NCI-H2029 (cell line): ENCODE measurements around the gene NR6A1.
A peak's percentile ranks its signal among the peaks of the same experiment; 100 is the strongest.

Experiments used
- DNase-seq: peaks from one replicate; lab custom pipeline; 2025; lab: John Stamatoyannopoulos, UW

NR6A1 gene

DNA sequence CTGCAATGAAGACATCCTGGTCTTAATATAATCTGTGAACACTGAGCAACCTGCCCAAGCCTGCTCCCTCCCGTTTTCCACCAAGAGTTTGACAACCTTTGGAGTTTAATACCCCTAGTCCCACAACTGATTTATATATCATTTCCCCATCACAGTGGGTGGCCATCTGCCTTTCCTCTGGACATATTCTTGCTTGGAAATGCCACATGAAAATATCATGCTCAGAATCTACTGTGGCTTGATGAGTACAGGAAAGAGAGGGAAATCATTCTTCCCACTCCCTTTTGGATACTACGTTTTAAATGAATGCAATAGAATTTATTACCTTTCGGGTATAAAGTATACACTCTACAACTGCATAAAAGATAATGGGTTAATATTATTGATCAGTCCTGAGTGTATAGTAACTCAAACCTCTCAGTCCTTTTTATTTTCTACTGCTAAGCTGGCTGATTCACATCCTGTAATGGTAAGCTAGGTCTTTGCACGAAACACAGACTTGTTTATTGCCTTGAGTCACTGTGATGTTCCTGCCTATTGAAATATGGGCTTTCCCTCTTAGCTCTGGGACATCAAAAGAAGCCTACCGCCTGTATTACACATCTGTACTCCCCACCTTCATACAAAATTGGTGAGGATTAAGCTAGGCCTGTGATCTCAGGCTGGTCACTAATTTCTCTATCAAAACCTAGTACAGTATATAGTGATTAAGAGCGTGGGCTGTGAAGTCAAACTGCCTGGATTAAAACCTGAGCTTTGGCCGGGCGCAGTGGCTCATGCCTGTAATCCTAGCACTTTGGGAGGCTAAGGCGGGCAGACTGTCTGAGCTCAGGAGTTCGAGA, 196.4 kb downstream of the NR6A1 start:
- no peak for DNase-seq

DNA sequence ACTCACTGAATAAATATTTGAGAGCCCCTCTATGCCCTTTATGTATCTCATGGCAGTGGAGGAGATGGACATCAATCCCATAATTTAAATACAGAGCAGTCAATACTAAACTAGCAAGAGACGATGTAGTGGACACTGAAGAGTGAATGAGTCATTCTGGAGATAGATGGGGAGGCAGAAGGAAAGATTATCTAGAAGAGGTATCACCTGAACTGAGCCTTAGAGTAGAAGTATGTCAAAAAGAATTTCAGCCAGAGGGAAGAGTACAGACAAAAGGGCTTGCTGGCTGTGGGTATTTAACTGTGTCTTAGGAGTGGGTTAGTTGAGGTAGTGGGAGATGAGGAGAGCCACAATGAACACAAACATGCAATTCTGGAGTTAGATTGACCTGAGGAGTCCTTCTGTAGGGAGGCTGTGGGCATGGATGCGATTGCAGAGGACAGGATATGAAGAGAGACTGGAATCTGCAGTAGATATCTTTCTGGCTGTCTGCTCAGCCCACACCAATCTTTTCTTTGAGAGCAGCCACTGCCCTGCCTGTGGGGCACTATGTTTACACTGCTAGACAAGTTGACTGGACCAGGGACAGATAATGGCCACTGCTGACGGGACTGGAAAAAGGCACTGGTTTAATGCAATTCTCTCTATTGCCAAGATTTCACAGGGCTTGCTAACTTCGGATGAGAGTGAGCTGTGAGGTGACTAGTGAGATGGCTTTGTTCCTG, 200.0 kb downstream of the NR6A1 start:
- no peak for DNase-seq

DNA sequence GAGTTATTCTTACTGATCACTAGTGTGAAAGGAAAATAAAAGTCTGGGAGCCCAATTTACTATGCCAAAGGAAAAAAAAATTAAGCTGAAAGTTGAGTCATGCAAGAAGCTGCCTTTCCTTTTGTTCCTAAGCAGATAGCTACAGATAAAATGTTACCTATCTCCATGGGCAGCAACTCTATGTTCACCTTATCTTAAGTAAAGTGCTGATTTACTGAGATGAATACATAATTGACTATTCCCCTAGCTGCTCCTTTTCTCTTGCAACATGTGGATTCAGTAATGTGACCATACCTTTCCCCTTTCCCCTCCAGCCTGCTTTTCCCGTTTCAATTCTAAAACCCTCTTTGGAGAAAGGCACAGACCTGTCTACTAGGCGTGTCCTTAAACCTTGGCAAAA, 201.2 kb downstream of the NR6A1 start:
- no peak for DNase-seq

DNA sequence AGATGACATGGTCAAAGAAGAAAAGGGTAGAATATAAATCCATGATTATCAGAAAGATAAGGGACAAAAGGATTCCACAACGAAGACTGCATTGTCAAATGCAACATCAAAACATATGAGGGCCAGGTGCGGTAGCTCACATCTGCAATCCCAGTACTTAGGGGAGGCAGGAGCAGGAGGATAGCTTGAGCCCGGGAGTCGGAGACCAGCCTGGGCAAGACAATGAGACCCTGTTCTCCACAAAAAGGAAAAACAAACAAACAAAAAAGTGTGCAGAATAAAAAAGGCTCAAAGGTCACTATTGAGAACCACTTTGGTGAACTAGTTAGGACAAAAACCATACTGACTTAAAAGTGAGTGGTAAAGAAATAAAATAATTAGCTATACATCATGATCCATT, 203.7 kb downstream of the NR6A1 start:
- no peak for DNase-seq

DNA sequence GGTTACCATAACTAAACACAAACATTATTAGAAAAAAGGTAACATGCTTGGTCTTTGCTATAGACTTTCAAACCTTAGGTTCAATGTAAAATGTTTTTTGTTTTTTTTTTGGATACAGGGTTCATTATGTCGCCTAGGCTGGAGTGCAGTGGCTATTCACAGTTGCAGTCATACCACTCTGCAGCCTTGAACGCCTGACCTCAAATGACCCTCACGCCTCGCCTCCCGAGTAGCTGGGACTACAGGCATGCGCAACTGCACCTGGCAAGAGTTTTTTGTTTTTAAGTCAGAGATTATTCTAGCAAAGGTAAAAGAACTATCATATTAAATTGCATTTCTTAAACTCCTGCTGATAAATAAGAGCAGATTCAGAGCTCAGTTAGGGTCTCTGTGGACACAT, 208.8 kb downstream of the NR6A1 start:
- DNase-seq, result no peak

DNA sequence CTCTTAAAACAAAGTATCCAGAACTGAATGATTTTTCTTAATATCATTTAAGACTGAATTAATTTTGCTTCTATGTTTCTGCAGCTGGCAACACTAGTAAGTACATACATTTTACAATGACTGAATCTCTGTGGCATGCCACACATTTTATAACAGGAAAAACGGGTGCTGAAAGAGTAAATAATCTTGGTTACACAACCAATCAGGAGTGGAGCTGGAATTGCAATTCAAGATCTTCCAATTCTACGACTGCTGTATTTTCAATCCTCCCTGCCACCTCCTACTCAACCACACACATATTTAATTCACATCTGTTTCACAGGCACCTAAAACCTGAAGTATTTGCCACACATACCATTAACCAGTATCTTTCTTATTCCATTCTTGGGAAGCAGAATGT, 211.2 kb downstream of the NR6A1 start:
- DNase-seq, result no peak

DNA sequence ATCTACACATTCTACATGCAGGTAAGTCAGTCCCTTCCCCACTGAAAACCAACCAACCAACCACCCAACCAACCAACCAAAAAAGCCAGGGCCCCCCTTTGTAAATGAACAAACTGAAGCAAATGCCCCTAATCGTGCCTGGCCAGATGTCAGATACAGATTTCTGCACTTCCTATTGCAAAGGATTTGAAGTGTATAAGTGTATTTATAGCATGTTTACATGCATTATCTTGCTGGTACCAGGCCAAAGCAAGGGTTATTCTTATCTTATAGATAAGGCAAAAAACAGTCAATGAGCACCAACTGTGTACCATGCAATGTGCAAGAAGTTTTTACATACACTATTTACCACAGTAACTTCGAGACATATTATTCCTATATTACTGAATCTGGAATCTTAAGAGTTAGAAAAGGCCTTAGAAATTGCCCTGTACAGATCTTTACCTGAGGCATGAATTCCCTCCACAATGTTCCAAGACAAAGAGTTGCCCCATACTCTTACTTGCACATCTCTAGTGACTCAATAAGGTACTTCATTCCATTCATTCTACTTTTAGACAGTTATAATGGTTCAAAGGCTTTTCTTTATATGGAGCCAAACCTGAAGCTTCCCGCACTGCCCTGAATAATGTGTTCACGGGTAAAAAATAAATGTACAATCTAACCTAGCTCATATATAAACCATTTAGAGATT, 212.2 kb downstream of the NR6A1 start:
- DNase-seq, result no peak

- DNase-seq, result no peak
Observed at GRCh38 chr9:124557895-124558294, 213.2 kb downstream of the NR6A1 start.

DNA sequence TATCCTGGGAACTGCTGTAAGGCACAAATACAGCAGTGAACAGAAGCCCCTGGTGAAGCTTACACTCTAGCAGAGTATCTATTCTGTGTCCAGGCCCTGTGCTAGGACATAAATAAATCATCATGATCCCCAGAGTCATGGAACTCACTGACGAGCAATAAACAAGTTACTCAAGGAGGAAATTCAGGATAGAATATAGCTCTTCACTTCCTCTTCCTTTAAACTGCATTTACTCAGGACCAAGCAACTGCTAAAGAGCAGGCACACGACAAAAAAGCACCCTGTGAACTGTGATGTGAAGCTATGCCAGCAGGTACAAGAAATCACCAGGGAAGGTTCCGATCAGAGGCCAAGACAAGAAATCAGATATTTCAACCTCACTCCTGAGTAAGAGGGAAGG, 216.1 kb downstream of the NR6A1 start:
- DNase-seq, result no peak

DNA sequence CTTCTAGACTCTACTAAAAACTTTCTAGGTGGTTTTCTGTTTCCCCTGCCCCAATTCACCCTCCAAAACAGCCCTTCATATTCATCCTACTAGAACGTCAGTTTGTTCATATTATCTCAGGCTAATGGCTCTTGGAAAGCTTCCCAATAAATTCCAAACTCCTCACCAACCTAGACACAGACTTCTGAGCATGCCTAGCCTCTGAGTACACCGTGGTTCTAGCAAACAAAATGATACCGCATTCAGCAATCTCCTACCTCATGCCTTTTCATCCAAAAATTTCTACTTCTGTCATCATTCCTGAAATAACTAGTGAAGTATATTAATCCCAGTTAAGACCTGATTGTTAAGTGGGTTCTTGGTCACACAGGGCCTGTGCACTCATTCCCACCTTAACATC, 217.4 kb downstream of the NR6A1 start:
- DNase-seq, result no peak

DNA sequence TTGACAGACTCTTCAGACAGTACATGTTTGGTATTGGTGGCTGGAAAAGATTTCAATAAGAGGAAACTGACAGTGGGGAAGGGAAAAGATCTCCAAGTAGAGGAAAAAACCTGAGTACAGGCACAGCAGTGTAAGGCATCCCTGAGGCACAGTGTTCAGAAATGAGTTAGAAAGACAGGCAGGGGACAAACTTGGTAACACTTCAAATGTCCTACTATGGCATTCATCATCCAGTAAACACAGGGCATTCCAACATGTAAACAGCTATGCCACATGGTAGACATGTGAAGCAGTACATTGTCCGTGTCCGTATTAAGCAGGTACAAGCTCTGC, 218.9 kb downstream of the NR6A1 start:
- DNase-seq, result no peak

DNA sequence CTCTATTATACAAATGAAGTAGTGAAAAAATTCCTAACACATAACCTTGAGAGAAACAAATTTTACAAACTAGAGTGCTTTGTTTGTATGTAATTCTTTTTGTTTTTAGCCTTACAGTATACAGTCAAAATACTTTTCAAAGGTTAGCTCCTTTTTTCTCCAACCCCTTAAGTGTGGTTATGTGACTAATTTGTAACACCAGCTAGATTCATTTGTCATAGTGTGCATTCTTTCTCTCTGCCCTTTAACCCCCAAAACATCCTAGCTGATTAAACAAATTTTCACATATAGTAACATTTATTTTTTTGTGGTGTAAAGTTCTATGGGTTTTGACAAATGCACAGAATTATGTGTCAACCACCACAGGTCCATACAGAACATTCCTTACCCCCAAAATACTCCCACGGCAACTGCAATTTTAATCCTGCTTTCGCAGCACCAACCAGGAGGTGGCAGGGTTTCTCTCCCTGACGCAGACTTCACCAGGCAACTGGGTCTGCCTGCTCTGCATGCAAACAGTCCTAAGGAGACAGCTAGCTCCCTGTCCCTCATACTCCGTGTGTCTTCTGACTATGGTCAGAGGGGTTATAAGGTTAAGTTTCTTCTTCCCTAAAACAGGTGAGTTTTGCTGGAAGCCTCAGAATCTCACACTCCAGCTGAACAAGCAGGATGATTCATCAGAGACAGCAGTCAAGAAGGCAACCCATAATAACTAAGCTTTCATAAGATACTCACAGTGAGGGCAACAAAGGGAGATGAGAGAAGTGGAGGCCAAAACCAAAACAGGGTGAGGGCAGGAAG, 219.4 kb downstream of the NR6A1 start:
- DNase-seq, result peak; percentile 16

GRCh38 chr9:124550072-124550471, 221.0 kb downstream of the NR6A1 start:
- no peak for DNase-seq

GRCh38 chr9:124549016-124549415, 222.1 kb downstream of the NR6A1 start:
- DNase-seq, result no peak

DNA sequence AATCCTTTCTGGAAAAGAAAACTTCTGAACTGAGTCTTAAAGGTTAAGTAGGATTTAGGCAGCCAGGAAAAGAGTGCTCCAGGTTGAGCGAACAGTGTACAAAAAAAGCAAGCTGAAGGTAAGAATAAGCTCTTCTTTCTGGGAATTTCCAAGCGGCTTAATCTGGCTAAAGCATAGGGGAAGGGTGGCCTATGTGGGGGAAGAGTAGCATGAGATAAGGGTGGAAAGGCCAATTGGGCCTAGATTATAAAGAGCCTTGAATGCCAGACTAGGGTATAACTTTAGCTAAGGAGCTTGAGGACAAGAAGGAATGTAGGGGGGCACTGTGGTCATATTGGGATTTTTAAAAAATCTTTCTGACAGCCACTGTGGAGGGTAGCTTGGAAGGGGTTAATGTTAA, 226.6 kb downstream of the NR6A1 start:
- DNase-seq, result no peak

- DNase-seq, result no peak
Observed at GRCh38 chr9:124541824-124542223, 229.3 kb downstream of the NR6A1 start.

DNA sequence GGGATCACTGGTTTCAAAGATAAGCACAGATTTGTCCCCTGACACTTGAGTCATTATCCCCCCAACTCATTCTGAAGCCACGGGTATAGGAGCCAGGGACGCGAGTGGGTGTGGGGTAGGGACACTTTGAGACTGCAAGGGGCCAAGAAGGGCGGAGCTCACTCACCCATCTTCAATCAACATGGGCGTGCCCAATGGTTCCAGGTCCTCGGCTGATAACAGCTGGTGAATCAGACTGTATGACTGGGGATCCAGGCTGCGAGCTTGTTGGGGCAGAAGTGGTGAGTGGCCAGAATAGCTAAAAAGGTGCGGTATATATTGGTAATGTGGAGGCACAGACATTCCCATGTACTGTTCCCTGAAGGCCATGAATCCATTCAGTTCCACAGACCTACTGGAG, 233.2 kb downstream of the NR6A1 start:
- DNase-seq, result no peak

DNA sequence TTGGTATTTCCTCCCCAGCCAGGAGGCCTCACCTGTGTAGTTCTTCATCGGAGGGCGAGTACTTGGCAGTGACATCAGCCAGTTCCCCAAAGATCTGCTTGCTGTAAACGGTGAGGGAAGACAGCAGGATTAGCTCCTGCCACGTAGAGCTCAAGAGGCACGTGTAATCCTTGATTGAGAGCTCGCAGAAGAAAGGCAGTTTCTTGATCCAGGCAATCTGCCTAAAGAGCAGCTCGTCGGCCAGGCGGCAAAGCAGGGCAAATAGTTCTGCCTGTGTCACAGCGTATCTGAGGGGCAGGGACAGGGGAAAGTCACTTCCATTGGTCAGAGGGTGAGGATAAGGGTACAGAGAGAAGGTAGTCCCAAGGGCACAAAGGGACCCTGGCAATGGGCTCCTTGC, 235.3 kb downstream of the NR6A1 start:
- no peak for DNase-seq

GRCh38 chr9:124532897-124533296, 238.2 kb downstream of the NR6A1 start:
- no peak for DNase-seq

GRCh38 chr9:124531115-124531514, 240.0 kb downstream of the NR6A1 start:
- no peak for DNase-seq

- no peak for DNase-seq
Observed at GRCh38 chr9:124530246-124530645, 240.9 kb downstream of the NR6A1 start.

GRCh38 chr9:124527781-124528180, 243.3 kb downstream of the NR6A1 start:
- no peak for DNase-seq
